Pancreas (tissue), 10 donors: Measurements from ENCODE around the gene SPRR2F. TPM values are rescaled to one million over a fixed set of nuclear protein-coding genes. Genes with fewer than 3 reads are reported as not detected.

Experiments
- ATAC-seq, 4 donors: fragments of 200-7000 bp; cut with Tn5 transposase; one replicate each; pipeline versions ENCODE4 v1.8.0 to v1.9.1; 2020; ENCODE audit warnings: mild to moderate bottlenecking in 4 of 4, moderate library complexity in 4 of 4
- DNase-seq, 6 donors: peaks; one replicate each; pipeline ENCODE4 v3.0.0-alpha.2; 2020
- FAIRE-seq: peaks from 2 replicates; lab custom pipeline; 2012; peaks lifted over from hg19 to GRCh38; lab: Jason Lieb, UNC
- H3K27ac ChIP-seq, 4 donors: fragments of 200-600 bp; sonication (generic); 1 replicate in 3 of 4; 2 replicates in 1 of 4; pipeline versions ENCODE4 v1.5.0 to v1.8.0; 2020
- H3K27me3 ChIP-seq, 4 donors: fragments of 200-600 bp; one replicate each; pipeline ENCODE4 v1.8.0; 2021
- H3K36me3 ChIP-seq, 3 donors: fragments of 200-600 bp; sonication (generic) in 1 of 3; one replicate each; pipeline versions ENCODE4 v1.5.0 to v1.8.0; 2020 to 2021
- H3K4me1 ChIP-seq, 3 donors: fragments of 200-600 bp; one replicate each; pipeline ENCODE4 v1.8.0; 2021
- H3K4me3 ChIP-seq, 4 donors: fragments of 200-600 bp; sonication (generic) in 2 of 4; one replicate each; pipeline versions ENCODE4 v1.5.0 to v1.8.0; 2020 to 2021
- H3K9me3 ChIP-seq, 4 donors: fragments of 200-600 bp; one replicate each; pipeline ENCODE4 v1.8.0; 2021
- whole genome bisulfite sequencing, 2 donors: extraction: QIAGEN DNeasy Blood & Tissue Kit; methylation state at CpG; one replicate each; pipeline ENCODE4 v1.1.7; 2013; 5-methylcytosine and 5-hydroxymethylcytosine counted together
- intact Hi-C, 3 donors: fragments of 100-400 bp; cut with DNase I; formaldehyde crosslinking; loops; one replicate each; pipeline versions ENCODE4 v1.11.1 to v1.14.2; 2022
- polyA plus RNA-seq, 2 donors: library from polyadenylated mRNA; stranded (reverse); fragments of 200-250 nt; gene quantifications; one replicate each; pipeline ENCODE4 v1.2.3, GENCODE V29; 2013
- total RNA-seq, 6 donors: library from RNA; stranded (reverse); fragmentation: NEBNext Ultra II Directional in 4 of 6; extraction: Animal tissue kit (Norgen Biotek cat#: 25700) in 4 of 6; gene quantifications; one replicate each; pipeline versions ENCODE4 v1.2.1 to v1.2.4, GENCODE V29; 2021 to 2023
- TF ChIP-seq, protein P1 (sequence below), 4 donors: fragments of 200-600 bp; sonication (generic) in 3 of 4; IDR thresholded peaks; one replicate each; pipeline versions ENCODE4 v1.5.0 to v1.8.0; 2021; ENCODE audit warnings: antibody characterized with exemption in 4 of 4
- donor health status: healthy with polysubstance abuse.
- donor health status: DM: no; HTN: no; CAD: no; lungs with moderate emphysema.
- donor health status: DM: no; HTN: no; CAD: no.
- donor health status: control.
- donor health status: control.
- donor health status: Bipolar disorder and iron deficiency.
- donor health status: DM: yes; HTN: yes; CAD: no.
- donor health status: DM: no; HTN: no; CAD: no.
- donor health status: DM: no; HTN: no; CAD: no.
- donor health status: DM: yes; HTN: yes; CAD: no.

SPRR2F gene
- total and polyA plus RNA-seq, 8 donors = 0.35 TPM; not detected in 7

DNA sequence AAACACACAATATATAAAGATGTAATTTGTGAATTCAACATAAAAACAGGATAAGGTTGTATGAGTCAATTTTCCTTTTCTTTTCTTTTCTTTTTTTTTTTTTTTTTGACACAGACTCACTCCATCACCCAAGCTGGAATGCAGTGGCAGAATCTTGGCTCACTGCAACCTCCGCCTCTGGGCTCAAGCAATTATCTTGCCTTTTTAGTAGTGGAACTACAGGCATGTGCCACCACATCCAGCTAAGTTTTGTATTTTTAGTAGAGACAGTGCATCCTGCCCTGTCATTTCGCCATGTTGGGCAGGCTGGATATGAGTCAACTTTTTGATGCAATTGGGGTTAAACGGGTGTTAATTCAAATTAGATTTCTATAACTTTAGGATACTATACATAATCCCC, 31.6 kb downstream of the SPRR2F start:
- Histone ChIP-seq H3K9me3 (no peaks in the 10 kb centered on the region), H3K4me3 (no peak overlapping the region), H3K27me3 (no peaks in the 10 kb centered on the region), H3K4me1 (no peaks in the 10 kb centered on the region), H3K27ac (no peak overlapping the region), H3K36me3 (no peaks in the 10 kb centered on the region)
- ATAC-seq (no peak), DNase-seq (no peak), FAIRE-seq (no peak)
- TF ChIP-seq, protein P1, sequence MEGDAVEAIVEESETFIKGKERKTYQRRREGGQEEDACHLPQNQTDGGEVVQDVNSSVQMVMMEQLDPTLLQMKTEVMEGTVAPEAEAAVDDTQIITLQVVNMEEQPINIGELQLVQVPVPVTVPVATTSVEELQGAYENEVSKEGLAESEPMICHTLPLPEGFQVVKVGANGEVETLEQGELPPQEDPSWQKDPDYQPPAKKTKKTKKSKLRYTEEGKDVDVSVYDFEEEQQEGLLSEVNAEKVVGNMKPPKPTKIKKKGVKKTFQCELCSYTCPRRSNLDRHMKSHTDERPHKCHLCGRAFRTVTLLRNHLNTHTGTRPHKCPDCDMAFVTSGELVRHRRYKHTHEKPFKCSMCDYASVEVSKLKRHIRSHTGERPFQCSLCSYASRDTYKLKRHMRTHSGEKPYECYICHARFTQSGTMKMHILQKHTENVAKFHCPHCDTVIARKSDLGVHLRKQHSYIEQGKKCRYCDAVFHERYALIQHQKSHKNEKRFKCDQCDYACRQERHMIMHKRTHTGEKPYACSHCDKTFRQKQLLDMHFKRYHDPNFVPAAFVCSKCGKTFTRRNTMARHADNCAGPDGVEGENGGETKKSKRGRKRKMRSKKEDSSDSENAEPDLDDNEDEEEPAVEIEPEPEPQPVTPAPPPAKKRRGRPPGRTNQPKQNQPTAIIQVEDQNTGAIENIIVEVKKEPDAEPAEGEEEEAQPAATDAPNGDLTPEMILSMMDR (IDR thresholded peaks at IDR 0.05) = no peak
- intact Hi-C loops = no loop called here
- WGBS, 2 donors = 89% methylated on average over 3 of the region's 3 CpGs

DNA sequence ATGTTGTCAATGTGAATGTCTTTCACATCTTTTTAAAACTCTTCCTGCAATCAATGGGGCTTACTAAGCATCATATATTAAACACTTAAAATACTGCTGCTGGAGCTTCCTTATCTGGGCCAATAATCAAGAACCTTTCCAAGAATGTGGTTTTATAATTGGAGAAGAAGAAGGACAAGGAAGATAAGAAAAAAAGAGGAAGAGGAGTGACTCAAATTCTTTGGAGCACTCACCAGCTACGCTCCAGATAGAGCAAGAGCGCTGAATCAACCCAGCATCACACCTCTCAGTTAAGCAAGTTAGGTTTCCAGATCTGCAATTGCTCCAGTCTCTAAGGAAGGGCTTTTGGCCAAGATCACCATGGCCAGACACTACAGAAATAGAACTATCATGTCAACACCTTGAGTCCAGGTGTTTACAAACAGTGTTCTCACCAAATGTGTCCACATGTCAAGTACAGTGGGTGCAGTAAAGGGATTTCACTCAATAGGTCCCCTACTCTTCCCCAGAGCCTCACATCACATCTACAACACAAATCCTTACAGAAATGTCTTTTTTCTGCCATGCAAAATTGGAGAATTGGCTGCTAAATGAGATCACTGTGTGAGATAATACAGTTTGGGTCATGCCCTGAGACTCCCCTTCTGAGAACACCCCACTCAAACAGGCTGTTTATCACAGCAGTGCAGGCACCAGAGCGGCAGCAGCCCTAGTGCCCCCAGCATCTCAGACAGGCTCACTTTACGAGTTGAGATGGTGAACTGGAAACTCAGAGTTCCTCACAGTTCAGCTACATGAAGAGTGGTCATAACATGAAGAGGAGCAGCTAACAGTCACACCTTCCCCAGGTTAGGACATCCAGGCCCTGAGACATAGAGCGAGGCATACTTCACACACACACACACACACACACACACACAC, 40.2 kb downstream of the SPRR2F start:
- no peak for ATAC-seq
- H3K4me1 ChIP-seq = no peaks in the 10 kb centered on the region
- H3K36me3 ChIP-seq = no peaks in the 10 kb centered on the region
- DNase-seq = no peak
- H3K27ac ChIP-seq = no peak overlapping the region
- no peak for FAIRE-seq
- no peaks in the 10 kb centered on the region for H3K27me3 ChIP-seq
- 82 to 89% methylated on average over 5 of the region's 5 CpGs for WGBS, 2 donors
- TF ChIP-seq, protein P1 (IDR thresholded peaks at IDR 0.05) = no peak
- intact Hi-C loops = no loop called here
- H3K9me3 ChIP-seq = no peaks in the 10 kb centered on the region
- H3K4me3 ChIP-seq = no peak overlapping the region

DNA sequence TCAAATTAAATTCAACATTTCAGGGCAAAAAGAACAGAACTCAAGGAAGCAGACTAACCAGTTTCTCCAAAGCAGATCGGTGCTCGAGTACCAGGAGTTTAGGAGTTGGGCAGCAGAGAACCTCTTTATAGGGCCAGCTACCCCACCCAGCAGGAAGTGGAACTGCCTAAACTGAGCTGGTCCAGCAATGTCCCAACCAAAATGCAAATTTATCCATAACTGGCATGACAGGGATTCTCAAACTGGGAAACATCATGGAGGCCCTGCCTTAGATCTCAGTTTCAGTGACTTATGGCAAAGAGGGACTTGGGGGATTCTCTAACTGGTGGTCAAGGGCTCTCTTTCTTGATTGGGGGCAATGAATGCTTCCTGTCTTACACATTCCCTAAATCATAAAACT, 41.8 kb downstream of the SPRR2F start, which contains the start of gene SPRR2B:
Gene SPRR2B (minus strand): TSS at position 101 of the 400 bp plus-strand sequence. CDS start 772 bp downstream, outside the sequence.
- DNase-seq (no peak), FAIRE-seq (no peak), ATAC-seq (no peak)
- intact Hi-C loops = no loop called here
- TF ChIP-seq, protein P1 (IDR thresholded peaks at IDR 0.05) = no peak
- Histone ChIP-seq H3K4me1 (no peaks in the 10 kb centered on the region), H3K36me3 (no peaks in the 10 kb centered on the region), H3K4me3 (no peak within 1 kb of the TSS), H3K27me3 (no peaks in the 10 kb centered on the region), H3K27ac (no peak within 1 kb of the TSS), H3K9me3 (no peaks in the 10 kb centered on the region)
- WGBS, 2 donors = 29 to 68% methylated on average over 2 of the region's 2 CpGs

DNA sequence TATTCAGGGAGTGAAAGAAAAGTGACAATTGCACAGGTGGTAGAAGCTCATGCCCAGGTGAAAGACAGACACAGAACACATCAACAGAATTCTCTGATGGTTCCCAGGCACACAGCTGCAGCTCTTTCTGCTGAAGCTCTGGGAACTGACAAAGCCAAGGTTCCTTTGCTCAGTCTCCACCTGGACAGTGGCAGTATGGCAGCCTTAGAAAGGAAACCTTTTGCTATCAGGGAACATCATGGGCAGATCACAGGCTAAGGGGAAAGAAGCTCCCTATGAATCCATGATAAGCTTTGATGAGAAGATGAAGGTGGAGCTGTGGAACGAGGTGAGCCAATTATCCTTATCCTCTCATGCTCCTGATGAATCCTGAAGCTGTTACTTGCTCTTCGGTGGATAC, 43.1 kb downstream of the SPRR2F start:
- Histone ChIP-seq H3K27me3 (no peaks in the 10 kb centered on the region), H3K4me1 (no peaks in the 10 kb centered on the region), H3K9me3 (no peaks in the 10 kb centered on the region), H3K4me3 (no peak overlapping the region), H3K36me3 (no peaks in the 10 kb centered on the region), H3K27ac (no peak overlapping the region)
- intact Hi-C loops = no loop called here
- ATAC-seq (no peak), FAIRE-seq (no peak), DNase-seq (no peak)
- TF ChIP-seq, protein P1 (IDR thresholded peaks at IDR 0.05) = no peak
- 48 to 57% methylated on average over 2 of the region's 2 CpGs for WGBS, 2 donors

Other genes starting within 250 kb of the SPRR2F start
- not detected for gene SMCP, start 235.2 kb downstream of the SPRR2F start, total RNA-seq
- gene SMCP, start 235.2 kb downstream of the SPRR2F start, polyA plus RNA-seq = not detected
- not detected for gene IVL, start 205.0 kb downstream of the SPRR2F start, total RNA-seq
- gene IVL, start 205.0 kb downstream of the SPRR2F start, polyA plus RNA-seq = under 1 TPM in 1 of 2 donors, not detected in 1; 0.02 TPM
- gene SPRR5, start 166.3 kb downstream of the SPRR2F start, total RNA-seq = not detected
- not detected for gene SPRR5, start 166.3 kb downstream of the SPRR2F start, polyA plus RNA-seq
- not detected for gene SPRR4, start 142.9 kb downstream of the SPRR2F start, total RNA-seq
- not detected for gene SPRR4, start 142.9 kb downstream of the SPRR2F start, polyA plus RNA-seq
- gene SPRR1A, start 129.4 kb downstream of the SPRR2F start, total RNA-seq = not detected
- not detected for gene SPRR1A, start 129.4 kb downstream of the SPRR2F start, polyA plus RNA-seq
- gene SPRR3, start 111.8 kb downstream of the SPRR2F start, total RNA-seq = not detected
- 1 to 10 TPM; 2.8 to 3.2 TPM for gene SPRR3, start 111.8 kb downstream of the SPRR2F start, polyA plus RNA-seq
- gene SPRR1B, start 82.3 kb downstream of the SPRR2F start, total RNA-seq = not detected
- gene SPRR1B, start 82.3 kb downstream of the SPRR2F start, polyA plus RNA-seq = under 1 TPM in 1 of 2 donors, not detected in 1; 0.65 TPM
- gene SPRR2D, start 72.4 kb downstream of the SPRR2F start, total RNA-seq = not detected
- under 1 TPM in 1 of 2 donors, not detected in 1; 0.53 TPM for gene SPRR2D, start 72.4 kb downstream of the SPRR2F start, polyA plus RNA-seq
- not detected for gene SPRR2A, start 56.0 kb downstream of the SPRR2F start, total RNA-seq
- gene SPRR2A, start 56.0 kb downstream of the SPRR2F start, polyA plus RNA-seq = under 1 TPM in 1 of 2 donors, not detected in 1; 0.68 TPM
- gene SPRR2B, start 41.9 kb downstream of the SPRR2F start, total RNA-seq = not detected
- gene SPRR2B, start 41.9 kb downstream of the SPRR2F start, polyA plus RNA-seq = not detected
- gene SPRR2E, start 19.0 kb downstream of the SPRR2F start, total RNA-seq = not detected
- under 1 TPM in 1 of 2 donors, not detected in 1; 0.26 TPM for gene SPRR2E, start 19.0 kb downstream of the SPRR2F start, polyA plus RNA-seq
- not detected for gene SPRR2G, start 37.4 kb upstream of the SPRR2F start, total RNA-seq
- gene SPRR2G, start 37.4 kb upstream of the SPRR2F start, polyA plus RNA-seq = not detected
- gene LELP1, start 89.9 kb upstream of the SPRR2F start, total RNA-seq = not detected
- not detected for gene LELP1, start 89.9 kb upstream of the SPRR2F start, polyA plus RNA-seq
- not detected for gene PRR9, start 104.1 kb upstream of the SPRR2F start, total RNA-seq
- not detected for gene PRR9, start 104.1 kb upstream of the SPRR2F start, polyA plus RNA-seq
- not detected for gene LORICRIN, start 146.2 kb upstream of the SPRR2F start, total RNA-seq
- not detected for gene LORICRIN, start 146.2 kb upstream of the SPRR2F start, polyA plus RNA-seq
- gene PGLYRP3, start 199.4 kb upstream of the SPRR2F start, total RNA-seq = not detected
- gene PGLYRP3, start 199.4 kb upstream of the SPRR2F start, polyA plus RNA-seq = not detected
- gene PGLYRP4, start 235.3 kb upstream of the SPRR2F start, total RNA-seq = under 1 TPM in 1 of 6 donors, not detected in 5; 0.37 TPM
- not detected for gene PGLYRP4, start 235.3 kb upstream of the SPRR2F start, polyA plus RNA-seq
- gene S100A9, start 244.3 kb upstream of the SPRR2F start, total RNA-seq = 10 to 100 TPM in 3 of 6 donors, 1 to 10 TPM in 3; 3.9 to 49.0 (median 21.2) TPM
- 10 to 100 TPM; 51.4 to 79.6 TPM for gene S100A9, start 244.3 kb upstream of the SPRR2F start, polyA plus RNA-seq